ENCODE data around the gene TSC22D1. TPM values are rescaled to one million over a fixed set of nuclear protein-coding genes. Genes with fewer than 3 reads are reported as not detected.
"Not testable (repeated sequence)": the region's sequence is repeated elsewhere in the genome, so short reads cannot be mapped to it uniquely, and the experiment has no call there.

The TSC22D1 gene
- total RNA-seq, 1 experiment from 2014 or later, result 37.2 TPM

- H3K27ac Mint-ChIP-seq (ENCODE audit: unreplicated experiment), result no peak overlapping the region
- DNase-seq, result no peak
- CTCF ChIA-PET, result no interaction called here
- no peaks in the 10 kb centered on the region for H3K4me1 Mint-ChIP-seq (ENCODE audit: low read depth, unreplicated experiment)
- no peaks in the 10 kb centered on the region for H3K9me3 Mint-ChIP-seq (ENCODE audit: low read depth, unreplicated experiment)
- no TSS peak for BruUV-seq (replicated peaks)
- TF ChIP-seq CTCF (IDR thresholded peaks at IDR 0.05; ENCODE audit: unreplicated experiment), result no peak
- H3K4me3 Mint-ChIP-seq (ENCODE audit: low read depth, unreplicated experiment), result no peak overlapping the region
- intact Hi-C loops (cut with micrococcal nuclease; ENCODE audit: unreplicated experiment), result no loop called here
- H3K27me3 Mint-ChIP-seq (ENCODE audit: unreplicated experiment), result no peaks in the 10 kb centered on the region
- no peaks in the 10 kb centered on the region for H3K36me3 Mint-ChIP-seq (ENCODE audit: insufficient read depth, unreplicated experiment)
These were observed 52.7 kb downstream of the TSC22D1 start for GRCh38 chr13:44523146-44524015.

- intact Hi-C loops (cut with micrococcal nuclease; ENCODE audit: unreplicated experiment), result no loop called here
- no peak overlapping the region for H3K27ac Mint-ChIP-seq (ENCODE audit: unreplicated experiment)
- no peak overlapping the region for H3K4me3 Mint-ChIP-seq (ENCODE audit: low read depth, unreplicated experiment)
- no peaks in the 10 kb centered on the region for H3K4me1 Mint-ChIP-seq (ENCODE audit: low read depth, unreplicated experiment)
- no peaks in the 10 kb centered on the region for H3K9me3 Mint-ChIP-seq (ENCODE audit: low read depth, unreplicated experiment)
- no TSS peak for BruUV-seq (replicated peaks)
- no peak for DNase-seq
- no peak for TF ChIP-seq CTCF (IDR thresholded peaks at IDR 0.05; ENCODE audit: unreplicated experiment)
- no peaks in the 10 kb centered on the region for H3K27me3 Mint-ChIP-seq (ENCODE audit: unreplicated experiment)
- H3K36me3 Mint-ChIP-seq (ENCODE audit: insufficient read depth, unreplicated experiment), result no peaks in the 10 kb centered on the region
- CTCF ChIA-PET, result no interaction called here
These were observed 56.5 kb downstream of the TSC22D1 start for GRCh38 chr13:44519642-44520041.

- H3K4me3 Mint-ChIP-seq (ENCODE audit: low read depth, unreplicated experiment), result no peak overlapping the region
- TF ChIP-seq CTCF (IDR thresholded peaks at IDR 0.05; ENCODE audit: unreplicated experiment), result no peak
- CTCF ChIA-PET, result no interaction called here
- no peaks in the 10 kb centered on the region for H3K36me3 Mint-ChIP-seq (ENCODE audit: insufficient read depth, unreplicated experiment)
- no TSS peak for BruUV-seq (replicated peaks)
- no peak for DNase-seq
- no peaks in the 10 kb centered on the region for H3K4me1 Mint-ChIP-seq (ENCODE audit: low read depth, unreplicated experiment)
- intact Hi-C loops (cut with micrococcal nuclease; ENCODE audit: unreplicated experiment), result no loop called here
- no peaks in the 10 kb centered on the region for H3K27me3 Mint-ChIP-seq (ENCODE audit: unreplicated experiment)
- H3K27ac Mint-ChIP-seq (ENCODE audit: unreplicated experiment), result no peak overlapping the region
- H3K9me3 Mint-ChIP-seq (ENCODE audit: low read depth, unreplicated experiment), result no peaks in the 10 kb centered on the region
These were observed 59.4 kb downstream of the TSC22D1 start for GRCh38 chr13:44516771-44517170.

GRCh38 chr13:44514278-44514677 is 61.9 kb downstream of the TSC22D1 start:
- H3K4me3 Mint-ChIP-seq (ENCODE audit: low read depth, unreplicated experiment), result no peak overlapping the region
- H3K27me3 Mint-ChIP-seq (ENCODE audit: unreplicated experiment), result no peaks in the 10 kb centered on the region
- no peaks in the 10 kb centered on the region for H3K9me3 Mint-ChIP-seq (ENCODE audit: low read depth, unreplicated experiment)
- intact Hi-C loops (cut with micrococcal nuclease; ENCODE audit: unreplicated experiment), result no loop called here
- CTCF ChIA-PET, result no interaction called here
- H3K36me3 Mint-ChIP-seq (ENCODE audit: insufficient read depth, unreplicated experiment), result no peaks in the 10 kb centered on the region
- BruUV-seq (replicated peaks), result no TSS peak
- no peaks in the 10 kb centered on the region for H3K4me1 Mint-ChIP-seq (ENCODE audit: low read depth, unreplicated experiment)
- H3K27ac Mint-ChIP-seq (ENCODE audit: unreplicated experiment), result no peak overlapping the region
- no peak for DNase-seq
- no peak for TF ChIP-seq CTCF (IDR thresholded peaks at IDR 0.05; ENCODE audit: unreplicated experiment)

- CTCF ChIA-PET, result interaction anchor here (0.6 to 0.7 kb wide), 2 partner anchors 269 to 1390 kb away, joined by 3 to 4 read pairs; no protein-coding TSS in a partner anchor
- H3K4me1 Mint-ChIP-seq (ENCODE audit: low read depth, unreplicated experiment); H3K27ac Mint-ChIP-seq (ENCODE audit: unreplicated experiment); H3K9me3 Mint-ChIP-seq (ENCODE audit: low read depth, unreplicated experiment); BruUV-seq (replicated peaks); intact Hi-C loops (cut with micrococcal nuclease; ENCODE audit: unreplicated experiment); H3K27me3 Mint-ChIP-seq (ENCODE audit: unreplicated experiment); DNase-seq; H3K36me3 Mint-ChIP-seq (ENCODE audit: insufficient read depth, unreplicated experiment); H3K4me3 Mint-ChIP-seq (ENCODE audit: low read depth, unreplicated experiment): not testable (repeated sequence)
These were observed 66.3 kb downstream of the TSC22D1 start for GRCh38 chr13:44509853-44510252.
